Neural cell (in vitro differentiated cells): ENCODE measurements around the gene TMIGD3.

Experiments used
- CTCF ChIP-seq: fragments of 450-650 bp; IDR thresholded peaks from 2 replicates; pipeline ENCODE4 v1.5.1; 2014; ENCODE audit warnings: antibody characterized with exemption, mild to moderate bottlenecking, moderate library complexity; ENCODE audit not compliant: poor library complexity, severe bottlenecking
- EZH2 ChIP-seq: fragments of 200-600, 300-800 bp; shearing (Covaris generic), sonication (generic); IDR thresholded peaks from 2 replicates; pipeline ENCODE4 v1.6.1; 2014; ENCODE audit warnings: antibody characterized with exemption, low read length, borderline replicate concordance, mild to moderate bottlenecking; ENCODE audit not compliant: insufficient read depth, poor library complexity, severe bottlenecking
- RAD21 ChIP-seq: fragments of 450-650 bp; conservative IDR thresholded peaks from 2 replicates; pipeline ENCODE4 v1.6.1; 2014; ENCODE audit warnings: antibody characterized with exemption, mild to moderate bottlenecking, moderate library complexity
- REST ChIP-seq: IDR thresholded peaks from 2 replicates; pipeline ENCODE4 v1.6.1; 2012; ENCODE audit warnings: borderline replicate concordance

- TF ChIP-seq RAD21 (no peak), CTCF (no peak), EZH2 (no peak), REST (no peak)
Measured at GRCh38 chr1:111512931-111513330, 9.5 kb upstream of the TMIGD3 start.
